Natural killer cell (primary cell): Measurements from ENCODE around the gene AKR7A3. TPM values are rescaled to one million over a fixed set of nuclear protein-coding genes. Genes with fewer than 3 reads are reported as not detected.

Experiments used
- ATAC-seq, 3 donors: fragments of 150-1000 bp in 2 of 3; fragments of 200-7000 bp in 1 of 3; cut with Tn5 transposase; 1 replicate in 1 of 3; 2 replicates in 2 of 3; pipeline ENCODE4 v1.10.0; 2021; ENCODE audit warnings: mild to moderate bottlenecking in 2 of 3, moderate library complexity in 2 of 3
- DNase-seq, 2 donors: peaks; one replicate each; pipeline versions ENCODE4 v3.0.0 to v3.0.0-alpha.2; 2013 to 2021; ENCODE audit warnings: mixed read lengths in 1 of 2
- H3K27ac ChIP-seq: one replicate; pipeline ENCODE4 v1.5.1; 2013; ENCODE audit warnings: mild to moderate bottlenecking, low read length
- H3K27me3 ChIP-seq: one replicate; pipeline ENCODE4 v1.6.1; 2013; ENCODE audit warnings: low read length; ENCODE audit not compliant: control insufficient read depth, insufficient read depth
- H3K36me3 ChIP-seq: one replicate; pipeline ENCODE4 v1.6.1; 2013; ENCODE audit warnings: low read length; ENCODE audit not compliant: control insufficient read depth, insufficient read depth
- H3K4me1 ChIP-seq: one replicate; pipeline ENCODE4 v1.6.1; 2013; ENCODE audit warnings: low read length; ENCODE audit not compliant: control insufficient read depth, insufficient read depth
- H3K4me3 ChIP-seq: one replicate; pipeline ENCODE4 v1.5.1; 2013; ENCODE audit warnings: low read length
- H3K9me3 ChIP-seq: one replicate; pipeline ENCODE4 v1.6.1; 2013; ENCODE audit warnings: low read length; ENCODE audit not compliant: control insufficient read depth, insufficient read depth
- H3K27ac Mint-ChIP-seq, 2 donors: one replicate each; pipeline ENCODE4 v1.8.0; 2022; ENCODE audit warnings: mild to moderate bottlenecking in 2 of 2, mixed read lengths in 2 of 2, moderate library complexity in 1 of 2
- H3K27me3 Mint-ChIP-seq, 2 donors: one replicate each; pipeline ENCODE4 v1.8.0; 2022; ENCODE audit warnings: low read depth in 2 of 2, mixed read lengths in 2 of 2
- H3K36me3 Mint-ChIP-seq: one replicate; pipeline ENCODE4 v1.8.0; 2022; ENCODE audit warnings: mixed read lengths
- H3K4me1 Mint-ChIP-seq, 2 donors: one replicate each; pipeline ENCODE4 v1.8.0; 2022; ENCODE audit warnings: mixed read lengths in 2 of 2
- H3K4me3 Mint-ChIP-seq: one replicate; pipeline ENCODE4 v1.8.0; 2022; ENCODE audit warnings: mild to moderate bottlenecking, moderate library complexity, mixed read lengths
- H3K9me3 Mint-ChIP-seq, 2 donors: one replicate each; pipeline ENCODE4 v1.8.0; 2022; ENCODE audit warnings: mixed read lengths in 2 of 2
- WGBS: methylation state at CpG from one replicate; pipeline ENCODE4 v1.1.7; 2013; ENCODE audit warnings: missing lambda C conversion rate; ENCODE audit not compliant: insufficient coverage; 5-methylcytosine and 5-hydroxymethylcytosine counted together
- intact Hi-C: fragments of 100-400 bp; cut with micrococcal nuclease; formaldehyde crosslinking; loops from one replicate; pipeline ENCODE4 v1.14.2; 2022
- total RNA-seq, 4 donors: library from RNA; stranded (reverse); fragments of 120-200 nt in 1 of 4; gene quantifications; one replicate each; pipeline versions ENCODE4 v1.2.3 to v1.2.4, GENCODE V29; 2013 to 2022
- TF ChIP-seq, protein P1 (sequence below): fragments of 200-600 bp; IDR thresholded peaks from one replicate; pipeline ENCODE4 v1.8.0; 2022; ENCODE audit warnings: antibody characterized with exemption

Gene AKR7A3
- total RNA-seq, 3 donors from 2014 or later (not counting 1 experiment from before 2014, with no cell fraction given): 1.1 to 2.0 (median 1.5) TPM

DNA sequence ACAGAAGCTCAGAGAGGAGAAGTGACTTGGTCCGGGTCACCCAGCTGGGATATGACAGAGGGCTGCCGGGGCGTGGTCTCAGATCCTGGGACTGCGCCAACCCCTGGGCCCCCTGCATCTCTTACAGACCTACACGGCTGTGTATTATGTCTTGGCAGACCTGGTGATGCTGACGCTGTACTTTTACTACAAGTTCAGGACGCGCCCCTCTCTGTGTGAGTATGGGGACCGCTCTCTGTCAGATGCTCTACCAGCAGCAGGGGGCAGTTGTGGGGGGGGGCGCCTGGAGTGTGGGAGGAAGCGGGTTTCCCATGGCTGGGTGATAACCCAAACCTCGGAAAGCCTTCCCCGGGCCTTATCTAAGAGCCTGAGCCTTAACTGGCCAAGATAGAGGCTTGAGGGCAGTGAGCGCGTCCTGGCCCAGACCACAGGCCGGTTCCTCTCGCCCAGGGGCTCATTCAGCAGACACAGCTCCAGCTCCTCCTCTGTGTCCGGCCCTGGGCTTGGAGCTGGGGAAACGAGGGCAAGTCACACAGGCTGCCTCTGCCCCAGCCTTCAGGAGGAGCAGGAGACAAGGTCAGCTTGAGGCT is 36.9 kb upstream of the AKR7A3 start:
- H3K27me3 ChIP-seq: no peaks in the 10 kb centered on the region
- no peaks in the 10 kb centered on the region for H3K9me3 Mint-ChIP-seq
- ATAC-seq (peak in 1 of 3 donors; percentile 73), DNase-seq (no peak)
- H3K27me3 Mint-ChIP-seq: no peaks in the 10 kb centered on the region
- H3K36me3 Mint-ChIP-seq: no peaks in the 10 kb centered on the region
- H3K36me3 ChIP-seq: peaks cover 21% of the 10 kb centered on the region
- H3K4me1 Mint-ChIP-seq: peaks cover 0 to 5% of the 10 kb centered on the region in 2 donors
- no peaks in the 10 kb centered on the region for H3K4me1 ChIP-seq
- WGBS: 91% methylated on average over 19 of the region's 19 CpGs
- intact Hi-C loops: no loop called here
- no peaks in the 10 kb centered on the region for H3K9me3 ChIP-seq
- H3K4me3 Mint-ChIP-seq: no peak overlapping the region
- no peak overlapping the region for H3K27ac ChIP-seq
- no peak overlapping the region for H3K4me3 ChIP-seq
- TF ChIP-seq, protein P1, sequence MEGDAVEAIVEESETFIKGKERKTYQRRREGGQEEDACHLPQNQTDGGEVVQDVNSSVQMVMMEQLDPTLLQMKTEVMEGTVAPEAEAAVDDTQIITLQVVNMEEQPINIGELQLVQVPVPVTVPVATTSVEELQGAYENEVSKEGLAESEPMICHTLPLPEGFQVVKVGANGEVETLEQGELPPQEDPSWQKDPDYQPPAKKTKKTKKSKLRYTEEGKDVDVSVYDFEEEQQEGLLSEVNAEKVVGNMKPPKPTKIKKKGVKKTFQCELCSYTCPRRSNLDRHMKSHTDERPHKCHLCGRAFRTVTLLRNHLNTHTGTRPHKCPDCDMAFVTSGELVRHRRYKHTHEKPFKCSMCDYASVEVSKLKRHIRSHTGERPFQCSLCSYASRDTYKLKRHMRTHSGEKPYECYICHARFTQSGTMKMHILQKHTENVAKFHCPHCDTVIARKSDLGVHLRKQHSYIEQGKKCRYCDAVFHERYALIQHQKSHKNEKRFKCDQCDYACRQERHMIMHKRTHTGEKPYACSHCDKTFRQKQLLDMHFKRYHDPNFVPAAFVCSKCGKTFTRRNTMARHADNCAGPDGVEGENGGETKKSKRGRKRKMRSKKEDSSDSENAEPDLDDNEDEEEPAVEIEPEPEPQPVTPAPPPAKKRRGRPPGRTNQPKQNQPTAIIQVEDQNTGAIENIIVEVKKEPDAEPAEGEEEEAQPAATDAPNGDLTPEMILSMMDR: no peak
- no peak overlapping the region for H3K27ac Mint-ChIP-seq

DNA sequence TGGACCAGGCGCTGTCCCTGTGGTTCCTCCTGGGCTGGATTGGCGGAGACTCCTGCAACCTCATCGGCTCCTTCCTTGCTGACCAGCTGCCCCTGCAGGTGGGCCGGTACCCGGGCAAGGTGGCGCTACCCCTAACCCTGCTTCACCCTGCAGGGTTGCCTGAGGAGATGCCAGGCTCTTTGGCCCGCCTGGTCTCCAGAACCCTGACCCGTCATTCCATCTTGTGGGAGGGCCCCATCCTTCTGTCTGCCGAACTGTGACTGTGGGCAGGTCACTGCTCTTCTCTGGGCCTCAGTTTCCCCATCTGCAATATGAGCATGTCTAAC is 36.1 kb upstream of the AKR7A3 start:
- Histone ChIP-seq H3K9me3 (no peaks in the 10 kb centered on the region), H3K4me3 (no peak overlapping the region), H3K4me1 (no peaks in the 10 kb centered on the region), H3K27me3 (no peaks in the 10 kb centered on the region), H3K27ac (no peak overlapping the region), H3K36me3 (peaks cover 21% of the 10 kb centered on the region)
- TF ChIP-seq, protein P1: no peak
- ATAC-seq (no peak), DNase-seq (no peak)
- peaks cover 0 to 3% of the 10 kb centered on the region in 2 donors for H3K4me1 Mint-ChIP-seq
- no peaks in the 10 kb centered on the region for H3K9me3 Mint-ChIP-seq
- intact Hi-C loops: no loop called here
- 96% methylated on average over 9 of the region's 9 CpGs for WGBS
- no peak overlapping the region for H3K27ac Mint-ChIP-seq
- H3K27me3 Mint-ChIP-seq: no peaks in the 10 kb centered on the region
- no peak overlapping the region for H3K4me3 Mint-ChIP-seq
- no peaks in the 10 kb centered on the region for H3K36me3 Mint-ChIP-seq

DNA sequence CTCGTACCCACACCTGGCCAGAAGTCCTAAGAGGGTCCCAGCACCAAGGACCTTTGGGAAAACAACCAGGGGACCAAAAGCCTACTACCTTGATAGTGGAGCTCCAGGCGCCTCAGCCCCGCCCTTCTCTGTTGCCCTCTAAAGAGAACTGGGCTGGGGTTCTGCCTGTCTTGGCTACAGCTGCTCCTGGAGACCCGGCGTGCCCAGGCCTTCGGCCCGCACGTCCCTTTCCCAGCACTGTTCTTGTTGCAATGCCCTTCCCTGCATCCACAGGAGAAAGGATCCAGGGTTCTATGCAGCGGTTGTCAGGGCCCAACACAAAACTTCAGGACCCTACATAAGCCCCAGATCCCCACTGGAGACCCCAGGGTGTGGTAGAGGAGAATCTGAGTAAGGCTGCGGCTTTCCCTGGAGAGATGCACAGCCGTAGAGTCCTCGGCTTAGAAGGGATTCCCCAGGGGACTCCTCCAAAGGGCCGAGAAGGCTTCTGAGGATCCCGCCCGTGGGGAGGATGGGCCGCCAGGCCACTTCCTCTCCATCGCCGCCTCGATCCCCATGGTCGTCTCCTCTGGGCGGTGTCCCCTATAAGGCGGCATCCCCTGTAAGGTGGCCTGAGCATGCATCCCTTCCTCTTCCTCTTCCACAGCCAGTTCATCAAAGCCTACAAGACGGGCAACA is 35.6 kb upstream of the AKR7A3 start:
- ATAC-seq (no peak), DNase-seq (no peak)
- TF ChIP-seq, protein P1: no peak
- Histone ChIP-seq H3K4me1 (no peaks in the 10 kb centered on the region), H3K36me3 (peaks cover 21% of the 10 kb centered on the region), H3K4me3 (no peak overlapping the region), H3K27me3 (no peaks in the 10 kb centered on the region), H3K27ac (no peak overlapping the region), H3K9me3 (no peaks in the 10 kb centered on the region)
- Mint-ChIP-seq H3K4me1 (no peaks in the 10 kb centered on the region), H3K9me3 (no peaks in the 10 kb centered on the region), H3K27me3 (no peaks in the 10 kb centered on the region), H3K36me3 (no peaks in the 10 kb centered on the region), H3K4me3 (peak overlapping the region; percentile 40), H3K27ac (no peak overlapping the region)
- intact Hi-C loops: no loop called here
- 93% methylated on average over 22 of the region's 23 CpGs for WGBS

DNA sequence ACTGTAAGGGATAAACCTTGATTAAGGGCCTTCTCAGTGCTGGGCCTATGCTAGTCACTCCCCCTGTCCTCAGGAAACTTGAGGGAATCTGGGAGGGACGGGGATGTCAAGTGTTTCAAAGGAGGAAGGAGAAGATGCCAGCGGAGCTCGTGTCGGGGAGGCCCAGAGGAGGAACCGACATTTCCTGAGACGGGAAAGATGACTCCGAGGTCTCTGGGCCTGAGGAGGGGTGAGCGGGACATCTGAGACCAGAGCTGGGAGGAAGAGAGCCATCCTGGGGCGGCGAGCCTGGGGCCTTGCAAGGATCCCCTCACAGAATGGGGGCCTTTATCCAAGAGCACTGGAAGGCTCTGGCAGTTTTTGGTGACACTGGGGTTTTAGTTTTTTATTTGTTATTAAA is 33.9 kb upstream of the AKR7A3 start:
- no peak overlapping the region for H3K27ac Mint-ChIP-seq
- no peak overlapping the region for H3K4me3 Mint-ChIP-seq

More for the DNA sequence above, 33.9 kb upstream of the AKR7A3 start:
- no peak overlapping the region for H3K27ac ChIP-seq
- intact Hi-C loops: no loop called here
- ATAC-seq: no peak
- peak in 1 of 2 donors; percentile 4 for DNase-seq
- no peak overlapping the region for H3K4me3 ChIP-seq
- H3K9me3 ChIP-seq: no peaks in the 10 kb centered on the region
- TF ChIP-seq, protein P1: no peak
- H3K36me3 Mint-ChIP-seq: no peaks in the 10 kb centered on the region
- no peaks in the 10 kb centered on the region for H3K4me1 ChIP-seq
- H3K27me3 ChIP-seq: no peaks in the 10 kb centered on the region
- 89% methylated on average over 10 of the region's 10 CpGs for WGBS
- H3K9me3 Mint-ChIP-seq: no peaks in the 10 kb centered on the region
- no peaks in the 10 kb centered on the region for H3K27me3 Mint-ChIP-seq
- H3K4me1 Mint-ChIP-seq: no peaks in the 10 kb centered on the region
- peaks cover 22% of the 10 kb centered on the region for H3K36me3 ChIP-seq
